Measurements from ENCODE around the gene PRDM1.

PRDM1 gene

DNA sequence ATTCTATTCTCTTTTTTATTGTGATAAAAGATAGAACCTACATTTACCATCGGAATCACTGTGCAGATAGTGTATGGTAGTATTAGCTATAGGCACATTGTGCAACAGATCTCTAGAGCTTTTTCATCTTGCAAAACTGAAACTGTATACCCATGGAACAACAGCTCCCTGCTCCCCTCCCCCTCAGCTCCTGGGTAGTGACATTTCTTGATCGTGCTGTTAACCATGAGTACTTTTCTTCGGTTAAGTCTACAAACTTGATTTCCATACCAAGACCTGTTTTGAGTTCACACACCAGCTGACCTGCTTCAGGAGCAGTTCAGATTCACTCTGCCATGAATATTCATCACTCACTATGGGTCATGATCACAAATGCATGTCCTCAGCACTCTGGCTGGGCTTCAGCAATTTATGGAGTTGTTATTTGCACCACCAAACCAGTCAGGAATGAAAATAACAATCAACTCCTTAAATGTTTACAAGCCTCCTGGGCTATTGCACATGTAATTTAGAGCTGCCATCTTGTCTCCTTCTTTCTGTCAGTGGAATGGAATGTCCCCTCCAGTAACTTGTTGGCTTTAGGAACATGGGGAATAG, 32.8 kb downstream of the PRDM1 start:
- ChIA-PET CTCF (interaction anchor here (0.8 to 2.2 kb wide), 3 partner anchors 104 to 687 kb away, joined by 3 to 11 read pairs (median 6); no protein-coding TSS in a partner anchor), POLR2A (interaction anchor here (0.6 kb wide), 1 partner anchor 125 kb away, joined by 3 read pairs; no protein-coding TSS in a partner anchor)
- Histone ChIP-seq H3K4me1 (ENCODE audit: control insufficient read depth, insufficient read depth, low read length) (no peaks in the 10 kb centered on the region), H3K4me3 (ENCODE audit: low read depth, low read length) (no peak overlapping the region), H3K36me3 (ENCODE audit: control insufficient read depth in 2 of 2, insufficient read depth in 1 of 2, low read length in 2 of 2) (no peaks in the 10 kb centered on the region), H3K9me3 (ENCODE audit: control insufficient read depth, insufficient read depth, low read depth, low read length) (no peaks in the 10 kb centered on the region), H3K27ac (ENCODE audit: extremely low read depth, low read depth, low read length) (no peak overlapping the region)
- TF ChIP-seq TRIM28 (IDR thresholded peaks at IDR 0.05; ENCODE audit: borderline replicate concordance, low read length): peak; percentile 51; the same call in 1 of the 2 replicates
- peak; percentile 61 for TF ChIP-seq SETDB1 (IDR thresholded peaks at IDR 0.05; ENCODE audit: insufficient read length, low read length)
- TF ChIP-seq ZFP41 (tag by site-specific recombination; IDR thresholded peaks at IDR 0.05; ENCODE audit: borderline replicate concordance): no peak

DNA sequence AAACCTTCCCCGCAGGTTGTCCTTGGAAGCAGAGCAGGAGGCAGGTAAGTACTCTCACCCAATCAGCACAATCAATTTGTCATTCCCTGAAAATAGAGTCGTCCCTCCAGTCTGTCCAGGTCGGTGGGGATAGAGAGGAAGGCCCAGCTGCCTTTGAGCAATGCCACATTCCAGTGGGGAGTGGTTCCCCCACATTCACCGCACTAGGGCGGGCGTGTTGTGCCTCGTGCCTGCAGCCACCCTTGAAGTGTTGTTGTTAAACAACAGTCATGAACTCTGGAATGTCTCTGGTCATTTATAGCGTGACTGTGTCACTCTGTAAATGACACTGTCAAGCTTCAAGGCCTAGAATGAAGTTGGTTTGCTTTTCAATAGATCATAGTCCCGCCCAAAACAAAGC, 33.4 kb downstream of the PRDM1 start:
- no peak overlapping the region for H3K27ac ChIP-seq (ENCODE audit: extremely low read depth, low read depth, low read length)
- H3K4me1 ChIP-seq (ENCODE audit: control insufficient read depth, insufficient read depth, low read length): no peaks in the 10 kb centered on the region

More for the DNA sequence above, 33.4 kb downstream of the PRDM1 start:
- CTCF ChIA-PET: interaction anchor here (1.5 to 2.2 kb wide), 2 partner anchors 104 to 688 kb away, joined by 6 to 11 read pairs; no protein-coding TSS in a partner anchor
- TF ChIP-seq ZNF600 (tag by site-specific recombination; IDR thresholded peaks at IDR 0.05) (no peak), ZNF157 (tag by site-specific recombination; IDR thresholded peaks at IDR 0.05) (no peak), KLF10 (tag by site-specific recombination; IDR thresholded peaks at IDR 0.05) (no peak), ZFP69B (tag by site-specific recombination; IDR thresholded peaks at IDR 0.05) (no peak), ZNF133 (tag by site-specific recombination; IDR thresholded peaks at IDR 0.05) (no peak), ZNF404 (tag by site-specific recombination; IDR thresholded peaks at IDR 0.05) (no peak), ZNF792 (tag by site-specific recombination; IDR thresholded peaks at IDR 0.05) (no peak), ZNF658 (tag by site-specific recombination; IDR thresholded peaks at IDR 0.05) (no peak), ZNF571 (tag by site-specific recombination; IDR thresholded peaks at IDR 0.05) (no peak), ZNF24 (tag by site-specific recombination; IDR thresholded peaks at IDR 0.05) (no peak), ZNF140 (tag by site-specific recombination; IDR thresholded peaks at IDR 0.05) (no peak), ZNF426 (tag by site-specific recombination; IDR thresholded peaks at IDR 0.05) (no peak), ZIC2 (tag by site-specific recombination; IDR thresholded peaks at IDR 0.05) (no peak), ZNF830 (tag by site-specific recombination; IDR thresholded peaks at IDR 0.05; ENCODE audit: low read depth) (no peak)
- TF ChIP-seq, protein P1, sequence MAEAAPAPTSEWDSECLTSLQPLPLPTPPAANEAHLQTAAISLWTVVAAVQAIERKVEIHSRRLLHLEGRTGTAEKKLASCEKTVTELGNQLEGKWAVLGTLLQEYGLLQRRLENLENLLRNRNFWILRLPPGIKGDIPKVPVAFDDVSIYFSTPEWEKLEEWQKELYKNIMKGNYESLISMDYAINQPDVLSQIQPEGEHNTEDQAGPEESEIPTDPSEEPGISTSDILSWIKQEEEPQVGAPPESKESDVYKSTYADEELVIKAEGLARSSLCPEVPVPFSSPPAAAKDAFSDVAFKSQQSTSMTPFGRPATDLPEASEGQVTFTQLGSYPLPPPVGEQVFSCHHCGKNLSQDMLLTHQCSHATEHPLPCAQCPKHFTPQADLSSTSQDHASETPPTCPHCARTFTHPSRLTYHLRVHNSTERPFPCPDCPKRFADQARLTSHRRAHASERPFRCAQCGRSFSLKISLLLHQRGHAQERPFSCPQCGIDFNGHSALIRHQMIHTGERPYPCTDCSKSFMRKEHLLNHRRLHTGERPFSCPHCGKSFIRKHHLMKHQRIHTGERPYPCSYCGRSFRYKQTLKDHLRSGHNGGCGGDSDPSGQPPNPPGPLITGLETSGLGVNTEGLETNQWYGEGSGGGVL (tag by site-specific recombination; IDR thresholded peaks at IDR 0.05): no peak
- TF ChIP-seq, protein P2, sequence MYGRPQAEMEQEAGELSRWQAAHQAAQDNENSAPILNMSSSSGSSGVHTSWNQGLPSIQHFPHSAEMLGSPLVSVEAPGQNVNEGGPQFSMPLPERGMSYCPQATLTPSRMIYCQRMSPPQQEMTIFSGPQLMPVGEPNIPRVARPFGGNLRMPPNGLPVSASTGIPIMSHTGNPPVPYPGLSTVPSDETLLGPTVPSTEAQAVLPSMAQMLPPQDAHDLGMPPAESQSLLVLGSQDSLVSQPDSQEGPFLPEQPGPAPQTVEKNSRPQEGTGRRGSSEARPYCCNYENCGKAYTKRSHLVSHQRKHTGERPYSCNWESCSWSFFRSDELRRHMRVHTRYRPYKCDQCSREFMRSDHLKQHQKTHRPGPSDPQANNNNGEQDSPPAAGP (tag by site-specific recombination; IDR thresholded peaks at IDR 0.05): no peak
- TF ChIP-seq, protein P3, sequence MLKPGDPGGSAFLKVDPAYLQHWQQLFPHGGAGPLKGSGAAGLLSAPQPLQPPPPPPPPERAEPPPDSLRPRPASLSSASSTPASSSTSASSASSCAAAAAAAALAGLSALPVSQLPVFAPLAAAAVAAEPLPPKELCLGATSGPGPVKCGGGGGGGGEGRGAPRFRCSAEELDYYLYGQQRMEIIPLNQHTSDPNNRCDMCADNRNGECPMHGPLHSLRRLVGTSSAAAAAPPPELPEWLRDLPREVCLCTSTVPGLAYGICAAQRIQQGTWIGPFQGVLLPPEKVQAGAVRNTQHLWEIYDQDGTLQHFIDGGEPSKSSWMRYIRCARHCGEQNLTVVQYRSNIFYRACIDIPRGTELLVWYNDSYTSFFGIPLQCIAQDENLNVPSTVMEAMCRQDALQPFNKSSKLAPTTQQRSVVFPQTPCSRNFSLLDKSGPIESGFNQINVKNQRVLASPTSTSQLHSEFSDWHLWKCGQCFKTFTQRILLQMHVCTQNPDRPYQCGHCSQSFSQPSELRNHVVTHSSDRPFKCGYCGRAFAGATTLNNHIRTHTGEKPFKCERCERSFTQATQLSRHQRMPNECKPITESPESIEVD (tag by site-specific recombination; IDR thresholded peaks at IDR 0.05): no peak
- TF ChIP-seq, protein P4, sequence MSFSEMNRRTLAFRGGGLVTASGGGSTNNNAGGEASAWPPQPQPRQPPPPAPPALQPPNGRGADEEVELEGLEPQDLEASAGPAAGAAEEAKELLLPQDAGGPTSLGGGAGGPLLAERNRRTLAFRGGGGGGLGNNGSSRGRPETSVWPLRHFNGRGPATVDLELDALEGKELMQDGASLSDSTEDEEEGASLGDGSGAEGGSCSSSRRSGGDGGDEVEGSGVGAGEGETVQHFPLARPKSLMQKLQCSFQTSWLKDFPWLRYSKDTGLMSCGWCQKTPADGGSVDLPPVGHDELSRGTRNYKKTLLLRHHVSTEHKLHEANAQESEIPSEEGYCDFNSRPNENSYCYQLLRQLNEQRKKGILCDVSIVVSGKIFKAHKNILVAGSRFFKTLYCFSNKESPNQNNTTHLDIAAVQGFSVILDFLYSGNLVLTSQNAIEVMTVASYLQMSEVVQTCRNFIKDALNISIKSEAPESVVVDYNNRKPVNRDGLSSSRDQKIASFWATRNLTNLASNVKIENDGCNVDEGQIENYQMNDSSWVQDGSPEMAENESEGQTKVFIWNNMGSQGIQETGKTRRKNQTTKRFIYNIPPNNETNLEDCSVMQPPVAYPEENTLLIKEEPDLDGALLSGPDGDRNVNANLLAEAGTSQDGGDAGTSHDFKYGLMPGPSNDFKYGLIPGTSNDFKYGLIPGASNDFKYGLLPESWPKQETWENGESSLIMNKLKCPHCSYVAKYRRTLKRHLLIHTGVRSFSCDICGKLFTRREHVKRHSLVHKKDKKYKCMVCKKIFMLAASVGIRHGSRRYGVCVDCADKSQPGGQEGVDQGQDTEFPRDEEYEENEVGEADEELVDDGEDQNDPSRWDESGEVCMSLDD (tag by site-specific recombination; IDR thresholded peaks at IDR 0.05): no peak
- no peak overlapping the region for H3K4me3 ChIP-seq (ENCODE audit: low read depth, low read length)
- H3K36me3 ChIP-seq (ENCODE audit: control insufficient read depth in 2 of 2, insufficient read depth in 1 of 2, low read length in 2 of 2): no peaks in the 10 kb centered on the region
- H3K9me3 ChIP-seq (ENCODE audit: control insufficient read depth, insufficient read depth, low read depth, low read length): no peaks in the 10 kb centered on the region
- POLR2A ChIA-PET: interaction anchor here (0.6 kb wide), 1 partner anchor 126 kb away, joined by 3 read pairs; no protein-coding TSS in a partner anchor
